Measurements from ENCODE around the gene NRTN. TPM values are rescaled to one million over a fixed set of nuclear protein-coding genes. Genes with fewer than 3 reads are reported as not detected.
A peak's percentile ranks its signal among the peaks of the same experiment; 100 is the strongest.

The NRTN gene
- total RNA-seq, 1 experiment from 2014 or later = 4.6 TPM

DNA sequence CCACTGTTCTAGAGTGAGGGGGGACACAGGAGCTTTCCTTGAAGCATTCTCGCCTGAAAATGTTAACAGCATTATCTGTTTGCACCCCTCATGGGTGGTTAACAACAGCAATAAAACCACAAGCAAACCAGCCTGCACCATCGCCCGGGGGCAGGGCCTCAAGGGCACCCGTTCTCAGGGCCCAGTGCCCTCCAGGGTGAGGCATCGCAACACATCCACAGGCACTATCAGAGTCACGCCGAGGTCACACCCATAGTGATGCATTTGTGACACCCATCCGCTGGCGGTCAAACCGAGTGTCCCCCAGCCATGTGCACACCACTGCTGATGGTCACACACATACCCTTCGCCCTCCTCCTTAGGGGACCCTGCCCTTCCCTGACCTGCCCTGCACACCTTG lies 60.9 kb downstream of the NRTN start:
- no peaks in the 10 kb centered on the region for H3K9me3 Mint-ChIP-seq
- peak overlapping the region in 1 of 3 experiments; percentile 95; a peak in 1 of 7 replicates for H3K27ac Mint-ChIP-seq
- no peak overlapping the region for H3K23ac ChIP-seq (ENCODE audit: insufficient read length, low read depth, low read length)
- no peak overlapping the region for H3K56ac ChIP-seq (ENCODE audit: insufficient read length, low read depth, low read length)
- no peaks in the 10 kb centered on the region for H4K20me1 ChIP-seq (ENCODE audit: control insufficient read depth, insufficient read depth, insufficient read length)
- H3K23me2 ChIP-seq (ENCODE audit: insufficient read length, low read depth, low read length, poor library complexity, severe bottlenecking) = no peaks in the 10 kb centered on the region
- no peaks in the 10 kb centered on the region for H3K27me3 ChIP-seq (ENCODE audit: insufficient read depth, low read length)
- no peak overlapping the region for H2AFZ ChIP-seq (ENCODE audit: low read length)
- DNase-seq = no peak
- H4K5ac ChIP-seq (ENCODE audit: insufficient read length, low read depth, low read length) = no peak overlapping the region
- H3K4me2 ChIP-seq (ENCODE audit: insufficient read depth, insufficient read length, low read length) = no peak overlapping the region
- no peak overlapping the region for H3K14ac ChIP-seq (ENCODE audit: insufficient read depth, low read length)
- no peaks in the 10 kb centered on the region; a peak in 1 of 4 replicates for H3K4me1 Mint-ChIP-seq
- H2BK20ac ChIP-seq (ENCODE audit: low read depth, low read length, poor library complexity, severe bottlenecking) = no peak overlapping the region
- TF ChIP-seq, protein P1, sequence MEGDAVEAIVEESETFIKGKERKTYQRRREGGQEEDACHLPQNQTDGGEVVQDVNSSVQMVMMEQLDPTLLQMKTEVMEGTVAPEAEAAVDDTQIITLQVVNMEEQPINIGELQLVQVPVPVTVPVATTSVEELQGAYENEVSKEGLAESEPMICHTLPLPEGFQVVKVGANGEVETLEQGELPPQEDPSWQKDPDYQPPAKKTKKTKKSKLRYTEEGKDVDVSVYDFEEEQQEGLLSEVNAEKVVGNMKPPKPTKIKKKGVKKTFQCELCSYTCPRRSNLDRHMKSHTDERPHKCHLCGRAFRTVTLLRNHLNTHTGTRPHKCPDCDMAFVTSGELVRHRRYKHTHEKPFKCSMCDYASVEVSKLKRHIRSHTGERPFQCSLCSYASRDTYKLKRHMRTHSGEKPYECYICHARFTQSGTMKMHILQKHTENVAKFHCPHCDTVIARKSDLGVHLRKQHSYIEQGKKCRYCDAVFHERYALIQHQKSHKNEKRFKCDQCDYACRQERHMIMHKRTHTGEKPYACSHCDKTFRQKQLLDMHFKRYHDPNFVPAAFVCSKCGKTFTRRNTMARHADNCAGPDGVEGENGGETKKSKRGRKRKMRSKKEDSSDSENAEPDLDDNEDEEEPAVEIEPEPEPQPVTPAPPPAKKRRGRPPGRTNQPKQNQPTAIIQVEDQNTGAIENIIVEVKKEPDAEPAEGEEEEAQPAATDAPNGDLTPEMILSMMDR (conservative IDR thresholded peaks at IDR 0.05) = no peak
- H2BK120ac ChIP-seq (ENCODE audit: low read depth, low read length, poor library complexity, severe bottlenecking) = no peak overlapping the region
- H3K4ac ChIP-seq (ENCODE audit: low read depth, low read length) = no peak overlapping the region
- no peak overlapping the region for H3K9ac ChIP-seq (ENCODE audit: extremely low read depth, insufficient read length, low read length)
- no peak overlapping the region for H3T11ph ChIP-seq (ENCODE audit: low read length)
- no peak overlapping the region for H2BK5ac ChIP-seq (ENCODE audit: insufficient read length, low read length)
- no peaks in the 10 kb centered on the region for H3K9me3 ChIP-seq (ENCODE audit: control insufficient read depth, low read depth, low read length)
- no peak overlapping the region for H3K4me3 Mint-ChIP-seq
- H3K36me3 Mint-ChIP-seq (ENCODE audit: insufficient read depth in 1 of 3, low read depth in 3 of 3) = no peaks in the 10 kb centered on the region
- no CpG with 5 or more reads among the region's 11 CpGs for WGBS (ENCODE audit: extremely low coverage, insufficient read length, low lambda C conversion rate)
- H3K79me1 ChIP-seq (ENCODE audit: insufficient read depth, low read depth, low read length, poor library complexity, severe bottlenecking) = no peaks in the 10 kb centered on the region
- no peaks in the 10 kb centered on the region for H3K4me1 ChIP-seq (ENCODE audit: insufficient read depth, low read length)
- no peak overlapping the region for H4K91ac ChIP-seq (ENCODE audit: insufficient read length, low read depth, low read length)
- H2BK12ac ChIP-seq (ENCODE audit: insufficient read length, low read depth, low read length) = no peak overlapping the region
- peaks cover 27% of the 10 kb centered on the region for H3K27me3 Mint-ChIP-seq (ENCODE audit: low read depth)
- H2BK15ac ChIP-seq (ENCODE audit: low read depth, low read length) = no peak overlapping the region
- no peaks in the 10 kb centered on the region for H3K79me2 ChIP-seq (ENCODE audit: insufficient read depth, low read length)
- no peak overlapping the region for H3K27ac ChIP-seq (ENCODE audit: insufficient read length, low read depth, low read length)
- H4K8ac ChIP-seq (replicated peaks; ENCODE audit: insufficient read length, low read depth, low read length) = no peak overlapping the region
- H2AK5ac ChIP-seq (ENCODE audit: insufficient read length, low read length) = no peak overlapping the region
- no peak overlapping the region for H3K18ac ChIP-seq (ENCODE audit: insufficient read length, low read depth, low read length)

Data from H9 (cell line).